HCT116 (cell line): ENCODE results near the gene PRKAR2A. TPM values are rescaled to one million over a fixed set of nuclear protein-coding genes. Genes with fewer than 3 reads are reported as not detected.

Source experiments
- ATAC-seq: fragments of 200-7000 bp; cut with Tn5 transposase; 2 replicates; pipeline ENCODE4 v1.9.1; 2020; ENCODE audit warnings: mild to moderate bottlenecking, moderate library complexity
- BruUV-seq: library from RNA; stranded (reverse); fragments of 400-500 nt; replicated peaks from 2 replicates; lab custom pipeline; 2021; lab: Mats Ljungman, UMichigan
- CTCF ChIA-PET: fragments of 300-600 bp; sonication (Branson Sonifier 250); formaldehyde crosslinking; loops from one replicate; lab custom pipeline; 2021; ENCODE audit warnings: antibody characterized with exemption; lab: Charles Lee
- POLR2A ChIA-PET: fragments of 300-600, 350-600 bp; sonication (Branson Sonifier 250); formaldehyde crosslinking; loops from one replicate; lab custom pipeline; 2021; ENCODE audit warnings: antibody characterized with exemption; lab: Charles Lee
- RAD21 ChIA-PET, 2 experiments: fragments of 300-600 bp; sonication (Branson Sonifier 250); formaldehyde crosslinking; loops; one replicate each; lab custom pipeline; 2023; ENCODE audit warnings: low total read pairs in 2 of 2; ENCODE audit not compliant: uncharacterized antibody in 2 of 2, unreplicated experiment in 2 of 2, low non-redundant PET in 1 of 2; lab: Charles Lee
- DNase-seq: peaks from one replicate; pipeline ENCODE4 v3.0.0-alpha.2; 2010; ENCODE audit warnings: low read depth, low spot score
- H2AFZ ChIP-seq: fragments of 200-600 bp; shearing (Covaris generic), sonication (generic); 2 replicates; pipeline ENCODE4 v1.6.1; 2017; ENCODE audit warnings: low read depth, mixed run types, mixed read lengths, antibody characterized with exemption, low read length; ENCODE audit not compliant: poor library complexity, severe bottlenecking
- H3K27ac ChIP-seq: 2 replicates; pipeline ENCODE4 v1.5.1; 2012; ENCODE audit warnings: low read depth, low read length
- H3K27me3 ChIP-seq: fragments of 200-600 bp; sonication (generic); 2 replicates; pipeline ENCODE4 v1.6.1; 2016; ENCODE audit warnings: mixed run types, low read length, mixed read lengths; ENCODE audit not compliant: insufficient read depth
- H3K36me3 ChIP-seq, 2 experiments: fragments of 200-500 bp in 1 of 2; fragments of 200-600 bp in 1 of 2; sonication (Bioruptor generic) in 1 of 2; sonication (generic) in 1 of 2; 2 replicates each; pipeline versions ENCODE4 v1.5.1 to v1.6.1; 2014 to 2016; ENCODE audit warnings: low read length in 2 of 2, inconsistent platforms in 1 of 2, mixed read lengths in 1 of 2, mixed run types in 1 of 2; ENCODE audit not compliant: insufficient read depth in 2 of 2, control insufficient read depth in 1 of 2
- H3K4me1 ChIP-seq, 2 experiments: fragments of 200-600 bp in 1 of 2; sonication (generic) in 1 of 2; 2 replicates each; pipeline versions ENCODE4 v1.5.1 to v1.6.1; 2012 to 2017; ENCODE audit warnings: low read length in 2 of 2, inconsistent platforms in 1 of 2, mild to moderate bottlenecking in 1 of 2, mixed read lengths in 1 of 2, mixed run types in 1 of 2, moderate library complexity in 1 of 2; ENCODE audit not compliant: insufficient read depth in 2 of 2, control insufficient read depth in 1 of 2
- H3K4me2 ChIP-seq: fragments of 200-600 bp; sonication (generic); 2 replicates; pipeline ENCODE4 v1.6.1; 2017; ENCODE audit warnings: mixed run types, low read length, mixed read lengths
- H3K4me3 ChIP-seq, 2 experiments: fragments of 200-600 bp in 1 of 2; sonication (generic) in 1 of 2; replicated peaks in 1 of 2; 2 replicates each; pipeline ENCODE4 v1.5.1; 2011 to 2016; ENCODE audit warnings: low read length in 2 of 2, control low read depth in 1 of 2, low read depth in 1 of 2, mild to moderate bottlenecking in 1 of 2, mixed read lengths in 1 of 2, mixed run types in 1 of 2
- H3K79me2 ChIP-seq: fragments of 200-600 bp; sonication (generic); 2 replicates; pipeline ENCODE4 v1.6.1; 2017; ENCODE audit warnings: mild to moderate bottlenecking, mixed run types, low read length, moderate library complexity, mixed read lengths; ENCODE audit not compliant: insufficient read depth
- H3K9ac ChIP-seq: fragments of 200-600 bp; sonication (generic); 2 replicates; pipeline ENCODE4 v1.6.1; 2016; ENCODE audit warnings: low read length, mixed read lengths
- H3K9me2 ChIP-seq: fragments of 200-600 bp; sonication (generic), shearing (Covaris generic); 2 replicates; pipeline ENCODE4 v1.6.1; 2017; ENCODE audit warnings: mixed run types, mild to moderate bottlenecking, moderate library complexity; ENCODE audit not compliant: insufficient read depth
- H3K9me3 ChIP-seq, 2 experiments: fragments of 200-500 bp in 1 of 2; fragments of 200-600 bp in 1 of 2; sonication (Bioruptor generic) in 1 of 2; sonication (generic) in 1 of 2; 2 replicates each; pipeline ENCODE4 v1.6.1; 2014 to 2017; ENCODE audit warnings: low read length in 2 of 2, mixed read lengths in 2 of 2, inconsistent platforms in 1 of 2, low read depth in 1 of 2, mild to moderate bottlenecking in 1 of 2, mixed run types in 1 of 2, moderate library complexity in 1 of 2; ENCODE audit not compliant: control insufficient read depth in 1 of 2, insufficient read depth in 1 of 2
- H4K20me1 ChIP-seq: fragments of 200-600 bp; sonication (generic), shearing (Covaris generic); 2 replicates; pipeline ENCODE4 v1.6.1; 2017; ENCODE audit warnings: mixed run types, mild to moderate bottlenecking, moderate library complexity; ENCODE audit not compliant: insufficient read depth
- CEBPB ChIP-seq: IDR thresholded peaks from 2 replicates; pipeline ENCODE4 v1.6.1; 2012; ENCODE audit warnings: low read depth
- EGR1 ChIP-seq: IDR thresholded peaks from 2 replicates; pipeline ENCODE4 v1.6.1; 2012; ENCODE audit warnings: low read depth
- EZH2 ChIP-seq: fragments of 200-600 bp; sonication (generic); IDR thresholded peaks from 2 replicates; pipeline ENCODE4 v1.6.1; 2017; ENCODE audit warnings: antibody characterized with exemption, mixed run types
- EZH2phosphoT487 ChIP-seq: fragments of 200-600 bp; IDR thresholded peaks from 2 replicates; pipeline ENCODE4 v1.6.1; 2018; ENCODE audit warnings: antibody characterized with exemption, borderline replicate concordance
- FOSL1 ChIP-seq: IDR thresholded peaks from 2 replicates; pipeline ENCODE4 v1.6.1; 2012; ENCODE audit warnings: low read depth
- MAX ChIP-seq: IDR thresholded peaks from 2 replicates; pipeline ENCODE4 v1.6.1; 2012
- POLR2A ChIP-seq: IDR thresholded peaks from 2 replicates; pipeline ENCODE4 v1.7.0; 2011; ENCODE audit warnings: borderline replicate concordance; ENCODE audit not compliant: insufficient read depth, insufficient read length; ENCODE audit errors: extremely low read depth
- RAD21 ChIP-seq: IDR thresholded peaks from 2 replicates; pipeline ENCODE4 v1.6.1; 2012; ENCODE audit warnings: low read depth, mild to moderate bottlenecking
- REST ChIP-seq: IDR thresholded peaks from 2 replicates; pipeline ENCODE4 v1.6.1; 2012; ENCODE audit warnings: low read depth
- TCF7L2 ChIP-seq: IDR thresholded peaks from 2 replicates; pipeline ENCODE4 v1.7.0; 2011; ENCODE audit warnings: borderline replicate concordance, inconsistent platforms; ENCODE audit not compliant: insufficient read depth, insufficient read length; ENCODE audit errors: extremely low read depth
- ZFX ChIP-seq: fragments of 450-650 bp; IDR thresholded peaks from 2 replicates; pipeline ENCODE4 v1.6.1; 2017
- ZNF274 ChIP-seq: fragments of 200-500 bp; sonication (Bioruptor generic); IDR thresholded peaks from 2 replicates; pipeline ENCODE4 v1.6.1; 2014; ENCODE audit warnings: mild to moderate bottlenecking, low read depth, low read length, inconsistent platforms
- intact Hi-C: fragments of 100-400 bp; cut with micrococcal nuclease; formaldehyde crosslinking; loops from 2 replicates; pipeline ENCODE4 v1.10.0; 2022
- total RNA-seq: library from RNA; stranded (reverse); gene quantifications from one replicate; pipeline ENCODE4 v1.2.1, GENCODE V29; 2021; ENCODE audit not compliant: unreplicated experiment
- TF ChIP-seq, protein P1 (sequence below): IDR thresholded peaks from 2 replicates; pipeline ENCODE4 v1.6.1; 2011; ENCODE audit warnings: mild to moderate bottlenecking, low read length, moderate library complexity; ENCODE audit not compliant: insufficient replicate concordance; ENCODE audit errors: extremely low read depth

Gene PRKAR2A
- total RNA-seq, 1 experiment from 2014 or later, result 63.3 TPM

- no peaks in the 10 kb centered on the region for H4K20me1 ChIP-seq
- TF ChIP-seq ZNF274 (no peak), CEBPB (no peak), FOSL1 (no peak), EZH2 (no peak), ZFX (no peak), POLR2A (no peak), EGR1 (no peak), MAX (no peak), RAD21 (no peak), REST (no peak), EZH2phosphoT487 (no peak), TCF7L2 (no peak)
- TF ChIP-seq, protein P1, sequence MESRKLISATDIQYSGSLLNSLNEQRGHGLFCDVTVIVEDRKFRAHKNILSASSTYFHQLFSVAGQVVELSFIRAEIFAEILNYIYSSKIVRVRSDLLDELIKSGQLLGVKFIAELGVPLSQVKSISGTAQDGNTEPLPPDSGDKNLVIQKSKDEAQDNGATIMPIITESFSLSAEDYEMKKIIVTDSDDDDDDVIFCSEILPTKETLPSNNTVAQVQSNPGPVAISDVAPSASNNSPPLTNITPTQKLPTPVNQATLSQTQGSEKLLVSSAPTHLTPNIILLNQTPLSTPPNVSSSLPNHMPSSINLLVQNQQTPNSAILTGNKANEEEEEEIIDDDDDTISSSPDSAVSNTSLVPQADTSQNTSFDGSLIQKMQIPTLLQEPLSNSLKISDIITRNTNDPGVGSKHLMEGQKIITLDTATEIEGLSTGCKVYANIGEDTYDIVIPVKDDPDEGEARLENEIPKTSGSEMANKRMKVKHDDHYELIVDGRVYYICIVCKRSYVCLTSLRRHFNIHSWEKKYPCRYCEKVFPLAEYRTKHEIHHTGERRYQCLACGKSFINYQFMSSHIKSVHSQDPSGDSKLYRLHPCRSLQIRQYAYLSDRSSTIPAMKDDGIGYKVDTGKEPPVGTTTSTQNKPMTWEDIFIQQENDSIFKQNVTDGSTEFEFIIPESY, result no peak
- POLR2A ChIA-PET, result no interaction called here
- no peak overlapping the region for H3K4me2 ChIP-seq
- CTCF ChIA-PET, result interaction anchor here (0.7 kb wide), 1 partner anchor 8 kb away, joined by 3 read pairs; no protein-coding TSS in a partner anchor
- intact Hi-C loops, result no loop called here
- H3K9me2 ChIP-seq, result no peaks in the 10 kb centered on the region
- no peaks in the 10 kb centered on the region for H3K27me3 ChIP-seq
- peaks cover 0 to 13% of the 10 kb centered on the region in 2 experiments; a peak in 3 of 4 replicates for H3K4me1 ChIP-seq
- H3K9me3 ChIP-seq, result no peaks in the 10 kb centered on the region
- H3K4me3 ChIP-seq, result no peak overlapping the region
- H3K79me2 ChIP-seq, result no peaks in the 10 kb centered on the region
- RAD21 ChIA-PET, result no interaction called here
- ATAC-seq, result no peak
- H3K27ac ChIP-seq, result no peak overlapping the region
- DNase-seq, result no peak
- H3K36me3 ChIP-seq, result peaks cover 6 to 11% of the 10 kb centered on the region in 2 experiments; a peak in 1 of 4 replicates
- no peak overlapping the region for H3K9ac ChIP-seq
- H2AFZ ChIP-seq, result no peak overlapping the region
- no TSS peak for BruUV-seq
Observed at GRCh38 chr3:48747015-48747615, 100.6 kb downstream of the PRKAR2A start.
